Hepatic stellate cell (primary cell): ENCODE measurements around the gene CXCL12.

ENCODE experiments used
- DNase-seq: peaks from one replicate; pipeline ENCODE4 v3.0.0; 2011; ENCODE audit warnings: low spot score

Gene CXCL12

DNA sequence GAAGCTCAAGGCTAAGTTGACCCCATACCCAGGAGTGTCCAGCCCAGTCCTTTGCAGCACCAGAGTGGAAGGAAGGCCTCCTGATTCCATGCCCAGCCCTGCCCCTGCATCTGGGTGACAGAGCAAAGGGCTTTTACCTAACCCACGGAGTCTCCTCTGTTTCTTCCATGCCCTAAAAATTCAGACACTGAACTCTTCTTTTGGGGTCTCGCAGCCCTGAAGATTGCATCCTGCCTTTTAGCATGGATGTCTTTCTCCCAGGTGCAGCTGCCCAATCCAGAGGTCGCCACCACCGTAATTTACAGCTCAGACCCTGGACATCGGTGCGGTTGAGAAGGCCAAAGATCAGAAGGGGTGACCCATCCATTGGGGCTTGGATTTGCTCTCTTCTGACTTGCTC, 50.8 kb downstream of the CXCL12 start:
- DNase-seq = no peak

DNA sequence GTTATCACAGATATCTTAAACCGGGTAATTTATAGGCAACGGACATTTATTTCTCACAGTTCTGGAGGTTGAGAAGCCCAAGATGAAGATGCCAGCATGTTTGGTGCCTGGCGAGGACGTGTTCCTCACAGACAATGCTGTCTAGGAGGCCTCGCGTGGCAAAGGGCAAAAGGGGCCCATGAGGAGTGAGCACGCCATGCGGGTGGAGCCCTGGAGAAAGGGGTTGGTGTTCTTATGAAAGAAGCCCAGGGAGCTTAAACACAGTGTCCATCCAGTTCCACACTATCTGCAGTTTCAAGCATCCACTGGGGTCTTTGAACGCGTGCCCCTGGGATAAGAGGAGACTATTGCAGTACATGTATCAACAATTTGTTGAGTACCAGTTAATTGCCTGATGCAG, 51.4 kb downstream of the CXCL12 start:
- no peak for DNase-seq

DNA sequence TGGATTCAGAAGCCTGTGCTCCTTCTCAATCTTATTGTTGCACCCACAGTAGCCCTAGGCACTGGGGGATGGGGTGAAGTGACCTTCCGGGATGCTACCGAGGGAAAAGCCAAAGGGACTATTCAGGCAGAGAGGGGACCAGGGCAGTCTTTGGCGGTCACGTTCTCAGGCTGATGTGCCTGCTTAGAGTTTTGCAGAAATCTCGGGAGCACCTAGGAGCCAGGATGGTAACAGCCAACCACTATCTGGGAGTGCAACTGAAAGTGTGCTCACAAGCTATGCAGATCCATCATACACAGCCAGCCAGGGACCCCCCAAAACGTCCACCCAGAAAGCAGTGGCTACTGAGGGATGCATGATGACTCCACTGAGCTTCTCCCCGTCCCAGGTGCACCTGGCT, 52.4 kb downstream of the CXCL12 start:
- DNase-seq = no peak

DNA sequence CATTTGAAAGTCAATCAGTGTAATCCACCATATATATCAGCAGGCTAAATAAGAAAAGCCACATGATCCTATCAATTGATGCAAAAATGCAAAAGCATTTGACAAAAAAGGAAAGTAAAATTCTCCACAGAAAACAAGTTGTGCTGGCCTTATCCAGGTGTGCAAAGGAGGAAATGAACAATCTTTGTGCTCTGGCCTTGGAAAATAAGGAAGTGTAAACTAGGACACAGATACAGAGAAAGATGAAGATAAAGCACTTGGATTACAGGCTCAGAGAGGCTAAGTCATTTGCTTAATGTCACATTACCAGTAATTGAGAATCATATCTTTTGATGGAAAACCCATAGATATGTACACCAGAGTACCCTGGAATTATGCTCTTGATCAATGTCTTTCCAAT, 54.5 kb downstream of the CXCL12 start:
- no peak for DNase-seq

DNA sequence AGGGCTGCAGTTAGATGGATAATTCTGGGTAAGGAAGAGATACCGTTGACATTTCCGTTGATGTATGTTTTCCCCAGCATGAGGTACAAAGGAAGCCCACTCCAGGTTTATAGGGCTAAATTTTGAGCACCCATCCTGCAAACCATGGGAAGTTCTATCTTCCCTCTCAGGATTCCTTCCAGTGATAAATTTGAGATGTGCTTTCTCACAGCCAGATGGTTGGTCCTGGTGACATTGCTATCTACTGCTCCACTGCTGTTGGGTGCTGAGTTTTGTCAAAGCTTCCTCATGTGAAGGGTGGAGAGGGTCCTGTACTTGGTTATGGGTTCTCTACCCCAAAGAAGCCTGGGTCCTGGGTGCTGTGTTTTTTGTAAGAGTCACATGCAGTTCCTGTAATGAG, 57.4 kb downstream of the CXCL12 start:
- no peak for DNase-seq
